GM08714 (cell line): ENCODE data around the gene GATAD2B.

Source experiments
- H3K4me3 ChIP-seq: fragments of 200-500 bp; sonication (Bioruptor generic); 2 replicates; pipeline ENCODE4 v1.5.1; 2014; ENCODE audit warnings: mild to moderate bottlenecking, low read length, inconsistent platforms
- ZNF274 ChIP-seq: IDR thresholded peaks from 2 replicates; pipeline ENCODE4 v1.6.1; 2012; ENCODE audit warnings: mild to moderate bottlenecking, low read depth, low read length

GATAD2B gene

GRCh38 chr1:153827168-153827964 is 95.4 kb downstream of the GATAD2B start:
- no peak overlapping the region for H3K4me3 ChIP-seq

GRCh38 chr1:153818876-153819275 is 103.9 kb downstream of the GATAD2B start:
- no peak for TF ChIP-seq ZNF274
- no peak overlapping the region for H3K4me3 ChIP-seq

More at GRCh38 chr1:153827168-153827964, 95.4 kb downstream of the GATAD2B start:
- no peak for TF ChIP-seq ZNF274

- no peak overlapping the region for H3K4me3 ChIP-seq
- no peak for TF ChIP-seq ZNF274
These were observed 106.4 kb downstream of the GATAD2B start for GRCh38 chr1:153816283-153816889.

- H3K4me3 ChIP-seq = peak overlapping the region; percentile 32; the same call in 1 of the 2 replicates
- TF ChIP-seq ZNF274 = no peak
These were observed 116.7 kb downstream of the GATAD2B start for GRCh38 chr1:153805886-153806719.

GRCh38 chr1:153805042-153805745 is 117.6 kb downstream of the GATAD2B start:
- H3K4me3 ChIP-seq = no peak overlapping the region; the same call in 1 of the 2 replicates

GRCh38 chr1:153804112-153804511 is 118.7 kb downstream of the GATAD2B start:
- no peak for TF ChIP-seq ZNF274
- H3K4me3 ChIP-seq = no peak overlapping the region

More at GRCh38 chr1:153805042-153805745, 117.6 kb downstream of the GATAD2B start:
- TF ChIP-seq ZNF274 = no peak

GRCh38 chr1:153803470-153804056 is 119.2 kb downstream of the GATAD2B start:
- no peak for TF ChIP-seq ZNF274
- H3K4me3 ChIP-seq = no peak overlapping the region

- TF ChIP-seq ZNF274 = no peak
- no peak overlapping the region for H3K4me3 ChIP-seq
These were observed 120.7 kb downstream of the GATAD2B start for GRCh38 chr1:153801786-153802697.

GRCh38 chr1:153801028-153801625 is 121.6 kb downstream of the GATAD2B start:
- no peak for TF ChIP-seq ZNF274
- H3K4me3 ChIP-seq = no peak overlapping the region

- no peak overlapping the region for H3K4me3 ChIP-seq
- TF ChIP-seq ZNF274 = no peak
These were observed 122.3 kb downstream of the GATAD2B start for GRCh38 chr1:153800516-153800915.

GRCh38 chr1:153799566-153800465 is 123.0 kb downstream of the GATAD2B start:
- no peak overlapping the region for H3K4me3 ChIP-seq
- no peak for TF ChIP-seq ZNF274
